ENCODE measurements around the gene RRAS.

GRCh38 chr19:49645995-49646394 lies 6.1 kb upstream of the RRAS start:
- no peak for TF ChIP-seq CTCF (IDR thresholded peaks at IDR 0.05; ENCODE audit: insufficient read depth, low read length, poor library complexity, severe bottlenecking)
- TF ChIP-seq EZH2phosphoT487 (conservative IDR thresholded peaks at IDR 0.05; ENCODE audit: low read length) = no peak

Data from SU-DHL-6 (cell line).